A673 (cell line): ENCODE results near the gene CCL25. TPM values are rescaled to one million over a fixed set of nuclear protein-coding genes. Genes with fewer than 3 reads are reported as not detected.

Source experiments
- BruUV-seq: library from RNA; stranded (reverse); fragments of 400-500 nt; replicated peaks from 2 replicates; lab custom pipeline; 2021; lab: Mats Ljungman, UMichigan
- CTCF ChIA-PET: fragments of 300-600 bp; sonication (Branson Sonifier 250); formaldehyde crosslinking; loops from one replicate; lab custom pipeline; 2022; ENCODE audit warnings: antibody characterized with exemption; lab: Charles Lee
- POLR2A ChIA-PET: fragments of 300-600 bp; sonication (Branson Sonifier 250); formaldehyde crosslinking; loops from one replicate; lab custom pipeline; 2022; ENCODE audit warnings: antibody characterized with exemption; ENCODE audit not compliant: low non-redundant PET; lab: Charles Lee
- DNase-seq: peaks from one replicate; pipeline ENCODE4 v3.0.0-alpha.2; 2015; ENCODE audit warnings: low spot score
- H3K27ac ChIP-seq: fragments of 200-600 bp; sonication (generic); 2 replicates; pipeline ENCODE4 v1.5.1; 2016; ENCODE audit warnings: mixed run types, low read depth, mild to moderate bottlenecking, mixed read lengths, antibody characterized with exemption, low read length; ENCODE audit not compliant: poor library complexity, severe bottlenecking
- H3K27me3 ChIP-seq: fragments of 200-600 bp; sonication (generic); replicated peaks from 2 replicates; pipeline ENCODE4 v1.6.1; 2017; ENCODE audit warnings: mixed run types, low read depth, mild to moderate bottlenecking, mixed read lengths, antibody characterized with exemption, low read length; ENCODE audit not compliant: insufficient read depth, poor library complexity
- H3K36me3 ChIP-seq: fragments of 200-600 bp; sonication (generic); 2 replicates; pipeline ENCODE4 v1.6.1; 2016; ENCODE audit warnings: mixed run types, mild to moderate bottlenecking, mixed read lengths, antibody characterized with exemption, low read length; ENCODE audit not compliant: insufficient read depth, poor library complexity, severe bottlenecking
- H3K4me1 ChIP-seq: fragments of 200-600 bp; sonication (generic); 2 replicates; pipeline ENCODE4 v1.6.1; 2017; ENCODE audit warnings: mixed run types, mild to moderate bottlenecking, mixed read lengths, antibody characterized with exemption, low read length; ENCODE audit not compliant: insufficient read depth, poor library complexity, severe bottlenecking
- H3K4me3 ChIP-seq: fragments of 200-600 bp; sonication (generic); 2 replicates; pipeline ENCODE4 v1.5.1; 2016; ENCODE audit warnings: low read depth, mixed run types, mild to moderate bottlenecking, mixed read lengths, low read length; ENCODE audit not compliant: poor library complexity, severe bottlenecking
- H3K9me3 ChIP-seq: fragments of 200-600 bp; sonication (generic); 2 replicates; pipeline ENCODE4 v1.6.1; 2016; ENCODE audit warnings: mixed run types, low read depth, mild to moderate bottlenecking, mixed read lengths, antibody characterized with exemption, low read length; ENCODE audit not compliant: poor library complexity, severe bottlenecking
- EZH2 ChIP-seq: fragments of 200-600 bp; sonication (generic); IDR thresholded peaks from 2 replicates; pipeline ENCODE4 v1.6.1; 2017; ENCODE audit warnings: borderline replicate concordance, low read depth, mild to moderate bottlenecking, mixed read lengths, antibody characterized with exemption, low read length; ENCODE audit not compliant: poor library complexity, severe bottlenecking
- intact Hi-C: fragments of 100-400 bp; cut with micrococcal nuclease; formaldehyde crosslinking; loops from one replicate; pipeline ENCODE4 v1.10.0; 2022; ENCODE audit not compliant: unreplicated experiment
- total RNA-seq: library from RNA; stranded (reverse); gene quantifications from 2 replicates; pipeline ENCODE4 v1.2.3, GENCODE V29; 2021
- TF ChIP-seq, protein P1 (sequence below): fragments of 300-800, 200-600 bp; sonication (generic); conservative IDR thresholded peaks from 2 replicates; pipeline ENCODE4 v1.5.1; 2017; ENCODE audit warnings: low read depth, mild to moderate bottlenecking, antibody characterized with exemption, low read length, moderate library complexity, mixed read lengths

The CCL25 gene
- total RNA-seq, 1 experiment from 2014 or later: not detected

DNA sequence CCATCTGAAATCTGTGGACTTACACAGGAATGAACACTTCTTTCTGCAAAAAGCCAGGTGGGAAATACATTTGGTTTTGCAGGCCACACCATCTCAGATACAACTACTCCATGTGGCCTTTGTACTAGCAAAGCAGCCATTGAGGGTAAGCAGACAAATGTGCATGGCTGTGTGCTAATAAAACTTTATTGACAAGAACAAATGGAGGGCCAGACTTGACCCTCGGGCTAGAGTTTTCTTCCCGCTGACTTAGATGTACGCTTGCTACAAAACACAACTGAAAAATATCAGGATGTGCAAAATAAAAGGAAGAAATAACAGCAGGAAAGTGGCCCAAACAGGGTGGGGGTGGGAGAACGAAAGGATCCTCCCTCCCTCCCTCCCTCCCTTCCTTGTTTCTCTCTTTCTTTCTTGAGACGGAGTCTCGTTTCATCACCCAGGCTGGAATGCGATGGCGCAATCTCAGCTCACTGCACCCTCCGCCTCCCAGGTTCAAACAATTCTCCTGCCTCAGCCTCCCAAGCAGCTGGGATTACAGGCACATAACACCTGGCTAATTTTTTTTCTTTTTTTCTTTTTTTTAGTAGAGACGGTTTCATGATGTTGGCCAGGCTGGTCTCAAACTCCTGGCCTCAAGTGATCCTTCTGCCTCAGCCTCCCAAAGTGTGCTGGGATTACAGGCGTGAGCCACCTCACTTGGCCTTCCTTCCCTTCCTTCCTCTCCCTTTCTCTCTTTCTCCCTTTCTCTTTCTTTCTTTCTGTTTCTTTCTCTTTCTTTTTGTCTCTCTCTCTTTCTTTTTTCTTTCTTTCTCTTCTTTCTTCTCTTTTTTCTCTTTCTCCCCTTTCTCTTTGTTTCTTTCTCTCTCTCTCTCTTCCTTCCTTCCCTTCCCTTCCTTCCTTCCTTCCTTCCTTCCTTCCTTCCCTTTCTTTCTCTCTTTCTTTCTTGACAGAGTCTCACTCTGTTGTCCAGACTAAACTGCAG lies 29.3 kb downstream of the CCL25 start:
- H3K36me3 ChIP-seq: no peaks in the 10 kb centered on the region
- H3K9me3 ChIP-seq: no peaks in the 10 kb centered on the region
- H3K4me1 ChIP-seq: no peaks in the 10 kb centered on the region
- ChIA-PET POLR2A (interaction anchor here (0.6 kb wide), 1 partner anchor 10 kb away, joined by 3 read pairs; no protein-coding TSS in a partner anchor), CTCF (interaction anchor here (0.7 kb wide), 1 partner anchor 80 kb away, joined by 3 read pairs; no protein-coding TSS in a partner anchor)
- no peak overlapping the region for H3K4me3 ChIP-seq
- no peaks in the 10 kb centered on the region for H3K27me3 ChIP-seq
- TF ChIP-seq, protein P1, sequence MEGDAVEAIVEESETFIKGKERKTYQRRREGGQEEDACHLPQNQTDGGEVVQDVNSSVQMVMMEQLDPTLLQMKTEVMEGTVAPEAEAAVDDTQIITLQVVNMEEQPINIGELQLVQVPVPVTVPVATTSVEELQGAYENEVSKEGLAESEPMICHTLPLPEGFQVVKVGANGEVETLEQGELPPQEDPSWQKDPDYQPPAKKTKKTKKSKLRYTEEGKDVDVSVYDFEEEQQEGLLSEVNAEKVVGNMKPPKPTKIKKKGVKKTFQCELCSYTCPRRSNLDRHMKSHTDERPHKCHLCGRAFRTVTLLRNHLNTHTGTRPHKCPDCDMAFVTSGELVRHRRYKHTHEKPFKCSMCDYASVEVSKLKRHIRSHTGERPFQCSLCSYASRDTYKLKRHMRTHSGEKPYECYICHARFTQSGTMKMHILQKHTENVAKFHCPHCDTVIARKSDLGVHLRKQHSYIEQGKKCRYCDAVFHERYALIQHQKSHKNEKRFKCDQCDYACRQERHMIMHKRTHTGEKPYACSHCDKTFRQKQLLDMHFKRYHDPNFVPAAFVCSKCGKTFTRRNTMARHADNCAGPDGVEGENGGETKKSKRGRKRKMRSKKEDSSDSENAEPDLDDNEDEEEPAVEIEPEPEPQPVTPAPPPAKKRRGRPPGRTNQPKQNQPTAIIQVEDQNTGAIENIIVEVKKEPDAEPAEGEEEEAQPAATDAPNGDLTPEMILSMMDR: no peak
- TF ChIP-seq EZH2: no peak
- DNase-seq: peak; percentile 27
- no TSS peak for BruUV-seq
- H3K27ac ChIP-seq: no peak overlapping the region
- intact Hi-C loops: no loop called here

DNA sequence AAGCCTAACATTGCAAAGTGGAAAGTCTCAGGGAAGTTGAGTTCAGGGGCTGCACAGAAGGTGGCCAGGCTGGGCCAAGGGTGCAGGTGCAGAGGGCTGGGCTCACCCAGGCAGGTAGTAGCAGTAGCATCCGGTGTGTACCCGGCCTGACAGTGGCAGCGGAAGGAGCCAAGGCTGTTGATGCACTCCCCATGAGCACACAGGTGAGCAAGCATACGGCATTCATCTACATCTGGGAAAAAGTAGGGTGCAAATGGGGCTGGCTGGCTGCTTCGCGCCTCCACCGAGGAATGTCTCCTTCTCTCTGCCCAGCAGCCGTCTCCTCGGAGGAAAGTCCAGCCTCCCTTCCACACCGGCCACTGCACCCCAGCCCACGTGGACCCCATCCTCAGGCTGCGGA lies 30.6 kb downstream of the CCL25 start:
- intact Hi-C loops: no loop called here
- BruUV-seq: no TSS peak
- DNase-seq: no peak
- Histone ChIP-seq H3K4me3 (no peak overlapping the region), H3K36me3 (no peaks in the 10 kb centered on the region), H3K27me3 (no peaks in the 10 kb centered on the region), H3K9me3 (no peaks in the 10 kb centered on the region), H3K4me1 (no peaks in the 10 kb centered on the region), H3K27ac (no peak overlapping the region)
- TF ChIP-seq, protein P1: no peak
- TF ChIP-seq EZH2: no peak
- ChIA-PET POLR2A (interaction anchor here (0.7 kb wide), 1 partner anchor 94 kb away, joined by 7 read pairs; no protein-coding TSS in a partner anchor), CTCF (no interaction called here)

DNA sequence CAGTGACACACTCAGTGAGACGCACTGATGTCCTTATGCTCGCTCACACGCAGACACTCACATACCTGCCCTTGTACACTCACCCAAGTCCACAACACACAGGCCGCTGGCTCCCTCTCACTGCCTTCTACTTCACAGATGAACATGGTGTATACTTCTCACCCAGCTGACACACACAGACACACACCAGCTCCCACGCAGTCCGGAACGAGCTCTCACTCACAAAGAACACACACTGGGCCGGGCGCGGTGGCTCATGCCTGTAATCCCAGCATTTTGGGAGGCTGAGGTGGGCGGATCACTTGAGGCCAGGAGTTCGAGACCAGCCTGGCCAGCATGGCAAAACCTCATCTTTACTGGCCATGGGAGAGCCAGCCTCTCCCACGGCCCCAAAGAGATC lies 31.6 kb downstream of the CCL25 start:
- DNase-seq: no peak
- Histone ChIP-seq H3K9me3 (no peaks in the 10 kb centered on the region), H3K27ac (no peak overlapping the region), H3K4me1 (no peaks in the 10 kb centered on the region), H3K36me3 (no peaks in the 10 kb centered on the region), H3K4me3 (no peak overlapping the region), H3K27me3 (no peaks in the 10 kb centered on the region)
- ChIA-PET POLR2A (no interaction called here), CTCF (no interaction called here)
- TF ChIP-seq, protein P1: no peak
- no peak for TF ChIP-seq EZH2
- intact Hi-C loops: no loop called here
- no TSS peak for BruUV-seq
